GM12874 (cell line): Measurements from ENCODE around the gene PPP2R3B.

Experiments
- CTCF ChIP-seq: IDR thresholded peaks from 2 replicates; pipeline ENCODE4 v1.5.1; 2011; ENCODE audit warnings: low read depth, mild to moderate bottlenecking, control low read depth, low read length, moderate library complexity; ENCODE audit not compliant: insufficient read depth

PPP2R3B gene

GRCh38 chrX:394830-395229 lies 8.1 kb upstream of the PPP2R3B start:
- TF ChIP-seq CTCF = no peak

DNA sequence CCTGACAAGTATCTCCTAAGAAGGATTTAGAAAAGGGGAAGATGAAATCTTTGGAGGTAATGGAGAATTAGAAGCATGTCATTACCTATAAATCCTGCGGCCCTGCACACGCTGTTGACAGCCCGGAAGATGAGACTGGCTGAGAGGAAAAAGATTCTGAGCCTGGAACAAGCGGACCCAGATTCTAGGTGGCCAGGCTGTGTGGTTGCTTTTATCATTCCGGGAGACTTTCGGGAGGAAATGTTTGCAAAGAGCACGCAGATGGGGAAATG lies 5.8 kb upstream of the PPP2R3B start:
- no peak for TF ChIP-seq CTCF

DNA sequence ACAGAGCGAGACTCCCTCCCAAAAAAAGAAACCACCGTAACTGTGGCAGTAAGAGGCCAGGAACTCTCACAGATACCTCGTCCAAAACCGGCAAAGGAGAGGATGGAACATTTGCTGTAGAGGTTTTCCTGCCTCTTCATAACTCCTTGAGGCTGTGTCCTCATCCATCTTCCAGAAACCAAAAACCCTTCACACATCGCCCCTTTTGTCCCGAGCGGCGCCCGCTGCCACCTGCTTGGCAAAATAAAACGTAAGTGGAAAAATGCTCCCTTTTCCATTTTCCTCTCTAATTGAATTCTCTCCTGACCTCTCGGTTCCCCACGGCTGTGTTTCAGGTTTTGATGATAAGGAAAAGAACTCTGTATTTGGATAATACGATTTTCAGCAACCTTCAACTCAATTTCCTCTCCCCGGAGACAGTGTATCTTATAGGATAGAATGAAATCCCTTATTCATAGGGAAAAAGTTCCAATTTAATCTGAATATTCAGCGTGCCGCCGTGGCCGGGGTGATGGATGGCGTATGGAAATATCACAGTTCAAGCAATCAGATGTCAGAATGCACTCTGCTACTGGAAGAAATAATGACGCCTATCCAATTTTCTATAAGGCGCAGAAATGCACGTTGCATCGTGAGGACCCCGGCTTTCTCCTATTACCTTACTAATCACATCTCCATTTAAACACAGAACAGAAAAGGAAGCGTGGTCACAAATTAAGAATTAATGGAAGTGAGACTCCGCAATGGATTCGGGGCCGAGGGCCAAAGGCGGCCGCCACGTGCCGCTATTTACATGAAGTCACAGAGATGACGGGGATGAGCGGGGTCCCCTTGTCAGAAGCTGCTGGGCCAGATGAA lies 5.2 kb upstream of the PPP2R3B start:
- no peak for TF ChIP-seq CTCF

- no peak for TF ChIP-seq CTCF
Observed at GRCh38 chrX:390459-390858, 3.8 kb upstream of the PPP2R3B start.

DNA sequence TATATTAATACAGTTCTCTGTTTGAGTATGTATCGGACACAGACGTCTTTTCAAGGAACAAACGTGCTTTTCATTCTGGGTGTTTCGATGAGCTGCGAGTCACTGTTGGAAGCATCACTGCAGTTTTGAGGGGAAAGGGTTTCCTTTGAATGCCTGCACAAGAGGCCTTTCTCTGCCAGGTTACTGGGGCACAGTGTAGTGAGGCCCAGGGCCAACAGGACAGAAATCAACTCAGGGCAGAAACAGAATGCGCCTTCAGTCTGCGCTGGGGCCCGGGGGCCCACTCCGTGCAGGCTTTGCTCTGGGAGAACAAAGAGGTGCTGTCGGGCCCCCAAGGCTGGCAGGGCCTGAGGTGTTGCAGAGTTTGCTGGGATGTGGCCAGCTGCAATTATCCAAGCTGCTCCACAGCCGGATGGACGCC lies 2.3 kb upstream of the PPP2R3B start:
- TF ChIP-seq CTCF = no peak

GRCh38 chrX:387729-388128 lies 1.0 kb upstream of the PPP2R3B start:
- TF ChIP-seq CTCF = no peak

- no peak for TF ChIP-seq CTCF
Observed at GRCh38 chrX:386239-386767, 404 bp downstream of the PPP2R3B start.
